KMS-11 (cell line): ENCODE data around the gene DENND5B.
"Not testable (repeated sequence)": the region's sequence is repeated elsewhere in the genome, so short reads cannot be mapped to it uniquely, and the experiment has no call there.

Experiments
- H2AFZ ChIP-seq: fragments of 200-600 bp; sonication (generic); 2 replicates; pipeline ENCODE4 v1.6.1; 2016; ENCODE audit warnings: antibody characterized with exemption, mixed run types, low read depth
- H3K27ac ChIP-seq: fragments of 200-600 bp; sonication (generic); 2 replicates; pipeline ENCODE4 v1.6.1; 2016; ENCODE audit warnings: mild to moderate bottlenecking, mixed run types
- H3K27me3 ChIP-seq: fragments of 200-600 bp; sonication (generic); 2 replicates; pipeline ENCODE4 v1.6.1; 2017; ENCODE audit warnings: mild to moderate bottlenecking, low read depth, mixed run types, moderate library complexity; ENCODE audit not compliant: insufficient read depth
- H3K36me3 ChIP-seq: fragments of 200-600 bp; sonication (generic); 2 replicates; pipeline ENCODE4 v1.6.1; 2017; ENCODE audit warnings: mild to moderate bottlenecking, mixed run types; ENCODE audit not compliant: insufficient read depth
- H3K4me1 ChIP-seq: fragments of 200-600 bp; sonication (generic); 2 replicates; pipeline ENCODE4 v1.6.1; 2016; ENCODE audit warnings: mild to moderate bottlenecking, low read depth, mixed run types; ENCODE audit not compliant: poor library complexity, severe bottlenecking
- H3K4me2 ChIP-seq: fragments of 200-600 bp; sonication (generic); 2 replicates; pipeline ENCODE4 v1.7.0; 2016; ENCODE audit warnings: mild to moderate bottlenecking, mixed run types
- H3K4me3 ChIP-seq: fragments of 200-600 bp; sonication (generic); IDR thresholded peaks from 2 replicates; pipeline ENCODE4 v1.6.1; 2017; ENCODE audit warnings: low read depth, low read length, mixed read lengths; ENCODE audit not compliant: insufficient read depth
- H3K79me2 ChIP-seq: fragments of 200-600 bp; sonication (generic); 2 replicates; pipeline ENCODE4 v1.6.1; 2016; ENCODE audit warnings: low read depth, mixed run types; ENCODE audit not compliant: insufficient read depth
- H3K9ac ChIP-seq: fragments of 200-600 bp; sonication (generic); 2 replicates; pipeline ENCODE4 v1.6.1; 2016; ENCODE audit warnings: mild to moderate bottlenecking, mixed run types
- H4K20me1 ChIP-seq: fragments of 200-600 bp; sonication (generic); 2 replicates; pipeline ENCODE4 v1.6.1; 2016; ENCODE audit warnings: mild to moderate bottlenecking, mixed run types; ENCODE audit not compliant: insufficient read depth
- TF ChIP-seq, protein P1 (sequence below): fragments of 200-600 bp; sonication (generic); conservative IDR thresholded peaks from 2 replicates; pipeline ENCODE4 v1.6.1; 2017; ENCODE audit warnings: low read depth, mild to moderate bottlenecking, antibody characterized with exemption, low read length, moderate library complexity, mixed read lengths

The DENND5B gene

DNA sequence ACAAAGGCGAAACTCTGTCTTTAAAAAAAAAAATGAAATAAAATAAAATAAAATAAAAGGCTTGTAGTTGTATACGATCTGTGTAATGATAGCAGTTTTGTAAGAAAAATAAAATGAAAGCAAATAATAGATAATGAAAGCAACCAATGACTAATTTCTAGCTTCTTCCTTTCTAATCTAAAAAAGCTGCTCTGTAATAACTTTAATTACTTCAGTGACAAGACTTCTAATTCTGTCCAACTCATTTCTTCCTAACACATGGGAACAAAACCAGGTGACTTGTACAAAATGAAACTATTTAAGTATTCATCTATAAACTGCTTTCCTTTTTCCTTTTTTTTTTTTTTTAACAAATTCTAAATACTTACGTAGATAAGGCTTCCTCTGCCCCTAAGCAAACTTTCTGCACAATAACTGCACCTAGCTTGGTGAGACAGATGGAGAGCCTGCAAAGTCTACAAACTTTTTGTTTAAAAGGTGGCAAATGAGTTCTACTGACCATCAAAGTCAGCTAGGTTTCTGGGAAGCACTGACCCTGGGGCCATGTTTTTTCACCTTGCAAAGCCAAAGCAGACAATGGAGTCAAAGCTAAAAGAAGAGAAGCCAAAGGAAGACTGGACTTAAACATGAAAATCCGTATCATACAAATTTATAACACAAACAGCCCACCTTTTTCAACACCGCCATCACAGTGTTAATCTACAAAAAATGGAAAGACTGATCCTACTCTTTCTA is 28.2 kb downstream of the DENND5B start:
- no peaks in the 10 kb centered on the region for H3K79me2 ChIP-seq

DNA sequence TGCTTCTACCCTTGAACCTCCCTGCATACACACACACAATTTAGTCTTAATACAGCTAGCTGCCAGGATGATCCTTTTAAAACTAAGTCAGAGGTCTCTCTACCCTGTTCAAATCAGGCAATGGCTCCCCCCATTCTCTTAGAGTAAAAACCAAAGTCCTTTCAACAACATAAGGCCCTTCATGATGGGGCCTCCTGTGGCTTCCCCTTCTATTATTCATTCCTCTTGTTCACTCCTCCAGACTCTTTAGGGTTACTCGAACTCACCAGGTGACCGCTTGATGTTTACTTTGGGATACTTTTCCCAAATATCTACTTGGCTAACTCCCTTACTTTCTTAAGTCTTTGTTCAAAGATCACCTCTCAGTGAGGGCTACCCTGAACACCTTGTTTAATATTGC is 30.4 kb downstream of the DENND5B start:
- H3K36me3 ChIP-seq: no peaks in the 10 kb centered on the region
- TF ChIP-seq, protein P1, sequence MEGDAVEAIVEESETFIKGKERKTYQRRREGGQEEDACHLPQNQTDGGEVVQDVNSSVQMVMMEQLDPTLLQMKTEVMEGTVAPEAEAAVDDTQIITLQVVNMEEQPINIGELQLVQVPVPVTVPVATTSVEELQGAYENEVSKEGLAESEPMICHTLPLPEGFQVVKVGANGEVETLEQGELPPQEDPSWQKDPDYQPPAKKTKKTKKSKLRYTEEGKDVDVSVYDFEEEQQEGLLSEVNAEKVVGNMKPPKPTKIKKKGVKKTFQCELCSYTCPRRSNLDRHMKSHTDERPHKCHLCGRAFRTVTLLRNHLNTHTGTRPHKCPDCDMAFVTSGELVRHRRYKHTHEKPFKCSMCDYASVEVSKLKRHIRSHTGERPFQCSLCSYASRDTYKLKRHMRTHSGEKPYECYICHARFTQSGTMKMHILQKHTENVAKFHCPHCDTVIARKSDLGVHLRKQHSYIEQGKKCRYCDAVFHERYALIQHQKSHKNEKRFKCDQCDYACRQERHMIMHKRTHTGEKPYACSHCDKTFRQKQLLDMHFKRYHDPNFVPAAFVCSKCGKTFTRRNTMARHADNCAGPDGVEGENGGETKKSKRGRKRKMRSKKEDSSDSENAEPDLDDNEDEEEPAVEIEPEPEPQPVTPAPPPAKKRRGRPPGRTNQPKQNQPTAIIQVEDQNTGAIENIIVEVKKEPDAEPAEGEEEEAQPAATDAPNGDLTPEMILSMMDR: no peak
- no peaks in the 10 kb centered on the region for H3K4me1 ChIP-seq
- H2AFZ ChIP-seq: no peak overlapping the region
- no peak overlapping the region for H3K9ac ChIP-seq
- no peak overlapping the region for H3K4me2 ChIP-seq
- no peaks in the 10 kb centered on the region for H3K27me3 ChIP-seq
- no peak overlapping the region for H3K27ac ChIP-seq
- H3K79me2 ChIP-seq: no peaks in the 10 kb centered on the region
- H4K20me1 ChIP-seq: no peaks in the 10 kb centered on the region
- H3K4me3 ChIP-seq: no peak overlapping the region

More for the DNA sequence above, 28.2 kb downstream of the DENND5B start:
- no peaks in the 10 kb centered on the region for H3K27me3 ChIP-seq
- no peak overlapping the region for H3K4me2 ChIP-seq
- H2AFZ ChIP-seq: no peak overlapping the region
- no peaks in the 10 kb centered on the region for H4K20me1 ChIP-seq
- no peak overlapping the region for H3K27ac ChIP-seq
- no peak overlapping the region for H3K9ac ChIP-seq
- no peak overlapping the region for H3K4me3 ChIP-seq
- no peaks in the 10 kb centered on the region for H3K4me1 ChIP-seq
- no peaks in the 10 kb centered on the region for H3K36me3 ChIP-seq
- TF ChIP-seq, protein P1: no peak

DNA sequence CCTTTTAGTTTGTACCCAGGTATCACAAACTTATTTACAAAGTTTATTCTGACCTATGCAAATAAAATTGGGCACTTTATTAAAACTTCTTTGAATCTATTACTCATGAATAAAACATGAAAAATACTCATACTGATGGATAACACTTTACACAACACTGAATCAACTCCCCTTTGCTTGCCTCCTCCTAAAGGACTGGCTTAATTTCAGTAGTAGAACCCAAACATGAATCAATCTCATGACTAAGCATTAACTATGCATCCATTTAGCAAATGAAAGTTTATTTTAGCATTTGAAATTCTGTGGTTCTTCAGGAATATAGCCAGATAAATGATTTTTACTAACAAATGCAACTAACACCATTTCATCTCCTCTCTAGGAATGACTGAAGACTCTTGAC is 32.4 kb downstream of the DENND5B start:
- Histone ChIP-seq H3K79me2 (no peaks in the 10 kb centered on the region), H3K36me3 (no peaks in the 10 kb centered on the region), H3K4me3 (no peak overlapping the region), H3K9ac (no peak overlapping the region), H3K4me2 (no peak overlapping the region), H4K20me1 (no peaks in the 10 kb centered on the region), H2AFZ (no peak overlapping the region), H3K27me3 (no peaks in the 10 kb centered on the region), H3K4me1 (no peaks in the 10 kb centered on the region), H3K27ac (no peak overlapping the region)
- TF ChIP-seq, protein P1: no peak

DNA sequence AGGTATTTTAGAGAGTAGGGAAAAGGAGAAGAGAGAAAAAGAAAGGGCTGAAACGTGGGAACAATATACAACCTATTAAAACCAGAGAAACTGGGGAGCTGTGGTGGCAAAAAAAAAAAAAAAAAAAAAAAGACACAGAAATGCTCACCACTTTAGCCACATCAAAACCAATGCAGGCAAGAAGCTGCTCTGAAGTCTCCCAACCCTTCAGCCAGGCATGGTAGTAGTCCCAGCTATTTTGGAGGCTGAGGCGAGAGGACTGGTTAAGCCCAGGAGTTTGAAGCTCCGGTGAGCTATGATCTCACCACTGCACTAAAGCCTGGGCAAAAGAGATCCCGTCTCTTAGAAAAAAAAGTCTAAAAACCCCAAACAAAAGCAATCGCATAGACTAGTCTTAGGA is 33.2 kb downstream of the DENND5B start:
- H3K79me2 ChIP-seq: no peaks in the 10 kb centered on the region
- no peaks in the 10 kb centered on the region for H3K4me1 ChIP-seq

DNA sequence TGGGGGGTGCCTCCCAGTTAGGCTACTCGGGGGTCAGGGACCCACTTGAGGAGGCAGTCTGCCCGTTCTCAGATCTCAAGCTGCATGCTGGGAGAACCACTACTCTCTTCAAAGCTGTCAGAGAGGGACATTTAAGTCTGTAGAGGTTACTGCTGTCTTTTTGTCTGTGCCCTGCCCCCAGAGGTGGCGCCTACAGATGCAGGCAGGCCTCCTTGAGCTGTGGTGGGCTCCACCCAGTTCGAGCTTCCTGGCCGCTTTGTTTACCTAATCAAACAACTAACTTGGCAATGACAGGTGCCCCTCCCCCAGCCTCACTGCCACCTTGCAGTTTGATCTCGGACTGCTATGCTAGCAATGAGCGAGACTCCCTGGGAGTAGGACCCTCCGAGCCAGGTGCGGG is 35.5 kb downstream of the DENND5B start:
- H3K4me3 ChIP-seq, H3K36me3 ChIP-seq, H4K20me1 ChIP-seq, H3K27me3 ChIP-seq, H3K9ac ChIP-seq, H3K4me1 ChIP-seq, H2AFZ ChIP-seq, H3K4me2 ChIP-seq, H3K27ac ChIP-seq, H3K79me2 ChIP-seq: not testable (repeated sequence)

More for the DNA sequence above, 33.2 kb downstream of the DENND5B start:
- H3K9ac ChIP-seq: no peak overlapping the region
- H3K4me2 ChIP-seq: no peak overlapping the region
- no peaks in the 10 kb centered on the region for H3K27me3 ChIP-seq
- TF ChIP-seq, protein P1: no peak
- no peaks in the 10 kb centered on the region for H3K36me3 ChIP-seq
- H2AFZ ChIP-seq: no peak overlapping the region
- H3K27ac ChIP-seq: no peak overlapping the region
- H4K20me1 ChIP-seq: no peaks in the 10 kb centered on the region
- H3K4me3 ChIP-seq: no peak overlapping the region

DNA sequence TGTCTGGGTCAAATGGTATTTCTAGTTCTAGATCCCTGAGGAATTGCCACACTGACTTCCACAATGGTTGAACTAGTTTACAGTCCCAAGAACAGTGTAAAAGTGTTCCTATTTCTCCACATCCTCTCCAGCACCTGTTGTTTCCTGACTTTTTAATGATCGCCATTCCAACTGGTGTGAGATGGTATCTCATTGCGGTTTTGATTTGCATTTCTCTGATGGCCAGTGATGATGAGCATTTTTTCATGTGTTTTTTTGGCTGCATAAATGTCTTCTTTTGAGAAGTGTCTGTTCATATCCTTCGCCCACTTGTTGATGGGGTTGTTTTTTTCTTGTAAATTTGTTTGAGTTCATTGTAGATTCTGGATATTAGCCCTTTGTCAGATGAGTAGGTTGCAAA is 40.3 kb downstream of the DENND5B start:
- H3K4me2 ChIP-seq, H3K9ac ChIP-seq, H3K27ac ChIP-seq, H3K36me3 ChIP-seq, H3K4me3 ChIP-seq, H3K79me2 ChIP-seq, H3K27me3 ChIP-seq, H2AFZ ChIP-seq, H4K20me1 ChIP-seq, H3K4me1 ChIP-seq: not testable (repeated sequence)
